ENCODE measurements around the gene BCCIP. TPM values are rescaled to one million over a fixed set of nuclear protein-coding genes. Genes with fewer than 3 reads are reported as not detected.

Gene BCCIP
- total and polyA plus RNA-seq, 2 of the 8 experiments (the other 6 are each of a cell fraction or from before 2014, with no cell fraction given): 33.9 to 120 TPM

DNA sequence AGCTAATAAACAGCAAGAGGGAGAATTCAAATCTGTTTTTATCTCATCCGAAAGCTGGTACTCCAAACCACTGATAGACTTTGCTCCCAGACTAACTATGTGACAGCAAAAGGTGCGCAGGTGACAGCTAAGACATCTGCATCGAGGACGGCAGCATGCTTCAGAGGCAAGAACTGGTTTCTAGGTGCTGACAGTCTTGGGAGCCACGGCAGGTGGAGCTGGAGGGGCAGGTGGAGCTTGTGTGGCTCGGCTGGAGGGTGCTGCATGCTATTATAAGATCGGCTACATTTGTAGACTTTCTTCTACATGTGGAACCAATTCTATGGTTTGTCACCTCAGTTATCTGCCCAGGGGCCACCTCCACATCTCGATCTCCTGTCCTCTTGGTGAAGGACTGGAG, 25.9 kb upstream of the BCCIP start (continued):
- TF ChIP-seq SIRT6 (IDR thresholded peaks at IDR 0.05; ENCODE audit: low read length) (no peak), POLR2AphosphoS5 (IDR thresholded peaks at IDR 0.05; ENCODE audit: low read depth, low read length) (no peak), CBX8 (IDR thresholded peaks at IDR 0.05; ENCODE audit: borderline replicate concordance, low read depth, low read length) (no peak), RXRA (IDR thresholded peaks at IDR 0.05; ENCODE audit: insufficient read depth, low read depth, low read length) (no peak), BACH1 (IDR thresholded peaks at IDR 0.05; ENCODE audit: low read length) (no peak)

All from H1 (cell line).